Frontal cortex (tissue), 1 donor: ENCODE results near the gene ZNF22. TPM values are rescaled to one million over a fixed set of nuclear protein-coding genes. Genes with fewer than 3 reads are reported as not detected.

Source experiments
- total RNA-seq: library from RNA; depleted of rRNA; stranded (reverse); fragments of >200 nt; gene quantifications from one replicate; pipeline ENCODE4 v1.2.3, GENCODE V29; 2014

Gene ZNF22
- total RNA-seq, 1 donor from 2014 or later, result 46.9 TPM

Other genes with a start within 250 kb of the ZNF22 start
- gene TMEM72, start 89.6 kb upstream of the ZNF22 start, total RNA-seq, result not detected
- gene RASSF4, start 41.1 kb upstream of the ZNF22 start, total RNA-seq, result 8.6 TPM
- 4.1 TPM for gene DEPP1, start 22.1 kb upstream of the ZNF22 start, total RNA-seq